PC-3 (cell line): ENCODE results near the gene CHRM4. TPM values are rescaled to one million over a fixed set of nuclear protein-coding genes. Genes with fewer than 3 reads are reported as not detected.

Source experiments
- ATAC-seq: fragments of 200-7000 bp; cut with Tn5 transposase; 2 replicates; pipeline ENCODE4 v1.9.1; 2020; ENCODE audit warnings: mild to moderate bottlenecking, moderate library complexity
- BruUV-seq: library from RNA; stranded (reverse); fragments of 400-500 nt; replicated peaks from 2 replicates; lab custom pipeline; 2021; lab: Mats Ljungman, UMichigan
- CTCF ChIA-PET: fragments of 300-600 bp; sonication (Branson Sonifier 250); formaldehyde crosslinking; loops from one replicate; lab custom pipeline; 2022; ENCODE audit warnings: antibody characterized with exemption; lab: Charles Lee
- POLR2A ChIA-PET: fragments of 300-600 bp; sonication (Branson Sonifier 250); formaldehyde crosslinking; loops from one replicate; lab custom pipeline; 2022; ENCODE audit warnings: antibody characterized with exemption; ENCODE audit not compliant: unreplicated experiment; lab: Charles Lee
- DNase-seq: peaks from one replicate; pipeline ENCODE4 v3.0.0-alpha.2; 2015
- H2AFZ ChIP-seq: fragments of 300-600 bp; sonication (generic); 2 replicates; pipeline ENCODE4 v1.6.0; 2016; ENCODE audit warnings: antibody characterized with exemption, low read length
- H3F3A ChIP-seq: fragments of 300-600 bp; sonication (generic); one replicate; pipeline ENCODE4 v1.6.0; 2017; ENCODE audit warnings: antibody characterized with exemption, low read length, control low read depth, mild to moderate bottlenecking; ENCODE audit not compliant: unreplicated experiment
- H3K27ac ChIP-seq: fragments of 300-600 bp; sonication (generic); 2 replicates; pipeline ENCODE4 v1.5.1; 2016; ENCODE audit warnings: mild to moderate bottlenecking, low read length
- H3K27me3 ChIP-seq: fragments of 300-600 bp; sonication (generic); 2 replicates; pipeline ENCODE4 v1.6.1; 2016; ENCODE audit warnings: low read length, mixed read lengths
- H3K36me3 ChIP-seq: fragments of 300-600 bp; sonication (generic); 2 replicates; pipeline ENCODE4 v1.6.1; 2016; ENCODE audit warnings: low read depth, mixed run types, low read length, mixed read lengths
- H3K4me1 ChIP-seq: fragments of 300-600 bp; sonication (generic); 2 replicates; pipeline ENCODE4 v1.5.1; 2016; ENCODE audit warnings: low read length; ENCODE audit not compliant: insufficient read depth
- H3K4me2 ChIP-seq: fragments of 300-600 bp; sonication (generic); 2 replicates; pipeline ENCODE4 v1.6.0; 2016; ENCODE audit warnings: low read length
- H3K4me3 ChIP-seq: fragments of 300-600 bp; sonication (generic); 2 replicates; pipeline ENCODE4 v1.5.1; 2016; ENCODE audit warnings: mild to moderate bottlenecking, low read length, mixed read lengths
- H3K79me2 ChIP-seq: fragments of 300-600 bp; sonication (generic); 2 replicates; pipeline ENCODE4 v1.6.1; 2017; ENCODE audit warnings: low read length, mixed read lengths
- H3K9ac ChIP-seq: fragments of 300-600 bp; sonication (generic); 2 replicates; pipeline ENCODE4 v1.6.0; 2016; ENCODE audit warnings: mild to moderate bottlenecking, low read length
- H3K9me2 ChIP-seq: fragments of 300-600 bp; sonication (generic); replicated peaks from 2 replicates; pipeline ENCODE4 v1.6.1; 2016; ENCODE audit warnings: mixed run types, low read length, mixed read lengths
- H3K9me3 ChIP-seq: fragments of 300-600 bp; sonication (generic); 2 replicates; pipeline ENCODE4 v1.6.1; 2016; ENCODE audit warnings: low read length, mixed read lengths
- H4K20me1 ChIP-seq: fragments of 300-600 bp; sonication (generic); 2 replicates; pipeline ENCODE4 v1.6.1; 2016; ENCODE audit warnings: low read length, mixed read lengths
- CTCF ChIP-seq: fragments of 300-600 bp; sonication (generic); conservative IDR thresholded peaks from 2 replicates; pipeline ENCODE4 v1.5.1; 2017; ENCODE audit warnings: antibody characterized with exemption, low read depth, mild to moderate bottlenecking, low read length
- EZH2 ChIP-seq: fragments of 300-600 bp; sonication (generic); IDR thresholded peaks from one replicate; pipeline ENCODE4 v1.6.1; 2017; ENCODE audit warnings: antibody characterized with exemption, mild to moderate bottlenecking, low read length; ENCODE audit not compliant: unreplicated experiment
- EZH2phosphoT487 ChIP-seq: fragments of 300-600 bp; sonication (generic); IDR thresholded peaks from 2 replicates; pipeline ENCODE4 v1.6.1; 2018; ENCODE audit warnings: mild to moderate bottlenecking, antibody characterized with exemption, low read length, borderline replicate concordance
- intact Hi-C: fragments of 100-400 bp; cut with micrococcal nuclease; formaldehyde crosslinking; loops from 2 replicates; pipeline ENCODE4 v1.9.0; 2023
- total RNA-seq: library from RNA; depleted of rRNA; stranded (reverse); fragments of >200 nt; gene quantifications from 2 replicates; pipeline ENCODE4 v1.2.3, GENCODE V29; 2014

CHRM4 gene
- total RNA-seq, 1 experiment from 2014 or later = not detected

DNA sequence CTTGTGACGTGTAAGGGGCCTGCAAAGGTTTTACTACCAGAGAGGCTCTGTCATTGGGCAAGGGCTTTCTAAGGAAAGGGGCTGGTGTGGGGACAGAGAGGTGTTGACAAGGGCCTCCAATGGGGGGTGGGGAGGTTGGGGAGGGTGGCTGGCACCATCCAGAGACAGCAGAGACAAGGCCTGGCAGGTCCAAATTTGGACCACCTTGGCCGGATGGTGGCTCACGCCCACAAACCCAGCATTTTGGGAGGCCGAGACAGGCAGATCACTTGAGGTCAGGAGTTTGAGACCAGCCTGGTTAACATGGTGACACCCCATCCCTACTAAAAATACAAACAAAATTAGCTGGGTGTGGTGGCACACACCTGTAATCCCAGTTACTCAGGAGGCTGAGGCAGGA lies 2.2 kb upstream of the CHRM4 start:
- POLR2A ChIA-PET = no interaction called here
- no peaks in the 10 kb centered on the region for H3K9me2 ChIP-seq
- H2AFZ ChIP-seq = no peak overlapping the region
- no peak overlapping the region for H3K27ac ChIP-seq
- no peaks in the 10 kb centered on the region for H3F3A ChIP-seq
- no peaks in the 10 kb centered on the region for H3K9me3 ChIP-seq
- no peaks in the 10 kb centered on the region for H4K20me1 ChIP-seq
- DNase-seq (no peak), ATAC-seq (no peak)
- H3K4me2 ChIP-seq = no peak overlapping the region
- CTCF ChIA-PET = no interaction called here
- no peaks in the 10 kb centered on the region for H3K36me3 ChIP-seq
- intact Hi-C loops = no loop called here
- no peaks in the 10 kb centered on the region for H3K79me2 ChIP-seq
- peaks cover 12% of the 10 kb centered on the region; the same call in 1 of the 2 replicates for H3K4me1 ChIP-seq
- H3K4me3 ChIP-seq = no peak overlapping the region
- TF ChIP-seq EZH2 (no peak), CTCF (no peak), EZH2phosphoT487 (no peak)
- no peak overlapping the region for H3K9ac ChIP-seq
- no TSS peak for BruUV-seq
- peaks cover 24% of the 10 kb centered on the region for H3K27me3 ChIP-seq

DNA sequence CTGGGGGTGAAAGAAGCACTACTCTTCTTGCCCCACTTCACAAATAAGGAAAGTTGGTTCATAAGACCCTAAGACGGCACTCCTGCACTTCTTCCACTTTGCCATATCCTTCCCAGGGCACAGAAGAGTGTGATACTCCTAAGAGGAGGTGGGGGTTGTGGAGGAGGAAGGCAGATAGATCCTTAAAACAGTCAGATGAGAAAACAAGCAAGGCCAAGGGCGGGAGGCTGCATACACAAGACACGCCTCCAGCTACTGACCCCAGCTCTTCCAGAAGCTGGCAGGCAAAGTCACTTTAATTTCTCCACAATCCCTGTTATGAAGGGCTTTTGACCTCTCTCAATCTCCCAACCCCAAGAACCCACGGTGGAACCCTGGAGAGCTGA lies 1.6 kb upstream of the CHRM4 start:
- ATAC-seq (no peak), DNase-seq (no peak)
- CTCF ChIA-PET = interaction anchor here (0.6 kb wide), 1 partner anchor 20 kb away, joined by 4 read pairs; no protein-coding TSS in a partner anchor
- no peak for TF ChIP-seq CTCF
- TF ChIP-seq EZH2phosphoT487 = no peak
- TF ChIP-seq EZH2 = no peak
- H3K4me2 ChIP-seq = no peak overlapping the region
- H3K9me3 ChIP-seq = no peaks in the 10 kb centered on the region
- H4K20me1 ChIP-seq = no peaks in the 10 kb centered on the region
- peaks cover 29% of the 10 kb centered on the region for H3K27me3 ChIP-seq
- H3F3A ChIP-seq = no peaks in the 10 kb centered on the region
- intact Hi-C loops = no loop called here
- H3K4me1 ChIP-seq = peaks cover 15% of the 10 kb centered on the region; the same call in 1 of the 2 replicates
- no peaks in the 10 kb centered on the region for H3K79me2 ChIP-seq
- no peaks in the 10 kb centered on the region for H3K36me3 ChIP-seq
- no peak overlapping the region for H3K4me3 ChIP-seq
- no TSS peak for BruUV-seq
- H3K27ac ChIP-seq = no peak overlapping the region
- H3K9me2 ChIP-seq = no peaks in the 10 kb centered on the region
- no peak overlapping the region for H2AFZ ChIP-seq
- H3K9ac ChIP-seq = no peak overlapping the region
- POLR2A ChIA-PET = no interaction called here

GRCh38 chr11:46392421-46393230 lies 1.1 kb upstream of the CHRM4 start:
- ChIA-PET POLR2A (no interaction called here), CTCF (interaction anchor here (0.6 kb wide), 2 partner anchors 21 to 267 kb away, joined by 4 to 5 read pairs; no protein-coding TSS in a partner anchor)
- ATAC-seq (peak; percentile 64), DNase-seq (peak; percentile 66)
- Histone ChIP-seq H4K20me1 (no peaks in the 10 kb centered on the region), H3K36me3 (no peaks in the 10 kb centered on the region), H2AFZ (no peak overlapping the region), H3F3A (no peaks in the 10 kb centered on the region), H3K9me3 (no peaks in the 10 kb centered on the region), H3K27me3 (peaks cover 29% of the 10 kb centered on the region), H3K4me2 (peak overlapping the region; percentile 71; the same call in 1 of the 2 replicates), H3K9ac (no peak overlapping the region), H3K4me1 (peaks cover 15% of the 10 kb centered on the region; the same call in 1 of the 2 replicates), H3K27ac (no peak overlapping the region), H3K9me2 (no peaks in the 10 kb centered on the region), H3K79me2 (no peaks in the 10 kb centered on the region), H3K4me3 (peak overlapping the region; percentile 35; the same call in 1 of the 2 replicates)
- intact Hi-C loops = no loop called here
- TF ChIP-seq EZH2 = no peak
- TF ChIP-seq EZH2phosphoT487 = no peak
- no peak for TF ChIP-seq CTCF
- no TSS peak for BruUV-seq
